Measurements from ENCODE around the gene GTSE1. TPM values are rescaled to one million over a fixed set of nuclear protein-coding genes. Genes with fewer than 3 reads are reported as not detected.

Gene GTSE1
- polyA plus RNA-seq, 1 of the 3 experiments (the other 2 are of a cell fraction) = 12.2 TPM

DNA sequence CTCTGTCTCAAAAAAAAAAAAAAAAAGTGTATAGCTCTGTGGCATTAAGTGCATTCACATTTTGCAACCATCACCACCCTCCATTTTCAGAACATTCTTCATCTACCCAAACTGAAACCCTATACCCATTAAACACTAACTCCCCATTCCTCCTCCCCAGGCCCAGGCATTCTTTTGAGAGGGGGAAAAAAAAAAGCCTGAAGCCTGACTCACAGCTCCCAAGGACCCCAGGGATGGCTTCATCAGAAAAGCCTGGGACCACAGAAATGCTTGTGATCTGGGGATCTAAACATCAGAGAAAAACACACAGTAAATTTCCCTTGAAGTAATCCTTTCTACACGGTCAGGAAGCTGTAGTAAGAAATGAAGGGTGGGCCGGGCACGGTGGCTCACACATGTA lies 10.7 kb upstream of the GTSE1 start:
- no peaks in the 10 kb centered on the region for H3F3A ChIP-seq (replicated peaks; ENCODE audit: insufficient read depth)
- no peaks in the 10 kb centered on the region for H3K79me2 ChIP-seq (ENCODE audit: insufficient read depth)
- H3K9me3 ChIP-seq = no peaks in the 10 kb centered on the region
- no peaks in the 10 kb centered on the region for H4K20me1 ChIP-seq (ENCODE audit: insufficient read depth)
- TF ChIP-seq, protein P1, sequence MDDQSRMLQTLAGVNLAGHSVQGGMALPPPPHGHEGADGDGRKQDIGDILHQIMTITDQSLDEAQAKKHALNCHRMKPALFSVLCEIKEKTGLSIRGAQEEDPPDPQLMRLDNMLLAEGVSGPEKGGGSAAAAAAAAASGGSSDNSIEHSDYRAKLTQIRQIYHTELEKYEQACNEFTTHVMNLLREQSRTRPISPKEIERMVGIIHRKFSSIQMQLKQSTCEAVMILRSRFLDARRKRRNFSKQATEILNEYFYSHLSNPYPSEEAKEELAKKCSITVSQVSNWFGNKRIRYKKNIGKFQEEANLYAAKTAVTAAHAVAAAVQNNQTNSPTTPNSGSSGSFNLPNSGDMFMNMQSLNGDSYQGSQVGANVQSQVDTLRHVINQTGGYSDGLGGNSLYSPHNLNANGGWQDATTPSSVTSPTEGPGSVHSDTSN (IDR thresholded peaks at IDR 0.05) = no peak
- TF ChIP-seq TEAD4 (IDR thresholded peaks at IDR 0.05; ENCODE audit: borderline replicate concordance, insufficient read depth) = no peak
- no peak for TF ChIP-seq TAF1 (IDR thresholded peaks at IDR 0.05; ENCODE audit: borderline replicate concordance, low read depth, low read length)
- TF ChIP-seq ELF1 (IDR thresholded peaks at IDR 0.05) = no peak
- TF ChIP-seq YY1 (IDR thresholded peaks at IDR 0.05; ENCODE audit: low read depth) = no peak
- no peak for TF ChIP-seq SIN3A (IDR thresholded peaks at IDR 0.05; ENCODE audit: borderline replicate concordance, low read depth, low read length)
- TF ChIP-seq, protein P2, sequence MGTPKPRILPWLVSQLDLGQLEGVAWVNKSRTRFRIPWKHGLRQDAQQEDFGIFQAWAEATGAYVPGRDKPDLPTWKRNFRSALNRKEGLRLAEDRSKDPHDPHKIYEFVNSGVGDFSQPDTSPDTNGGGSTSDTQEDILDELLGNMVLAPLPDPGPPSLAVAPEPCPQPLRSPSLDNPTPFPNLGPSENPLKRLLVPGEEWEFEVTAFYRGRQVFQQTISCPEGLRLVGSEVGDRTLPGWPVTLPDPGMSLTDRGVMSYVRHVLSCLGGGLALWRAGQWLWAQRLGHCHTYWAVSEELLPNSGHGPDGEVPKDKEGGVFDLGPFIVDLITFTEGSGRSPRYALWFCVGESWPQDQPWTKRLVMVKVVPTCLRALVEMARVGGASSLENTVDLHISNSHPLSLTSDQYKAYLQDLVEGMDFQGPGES (IDR thresholded peaks at IDR 0.05; ENCODE audit: low read depth, low read length) = no peak
- TF ChIP-seq FOXJ3 (CRISPR knock-in tag; IDR thresholded peaks at IDR 0.05) = no peak
- TF ChIP-seq GATA2 (CRISPR knock-in tag; IDR thresholded peaks at IDR 0.05) = no peak
- no peak for TF ChIP-seq RCOR1 (IDR thresholded peaks at IDR 0.05; ENCODE audit: low read length)
- no peak for TF ChIP-seq POLR2AphosphoS5 (IDR thresholded peaks at IDR 0.05; ENCODE audit: low read depth, low read length)
- TF ChIP-seq EZH2phosphoT487 (IDR thresholded peaks at IDR 0.05; ENCODE audit: borderline replicate concordance, low read depth) = no peak
- TF ChIP-seq, protein P3, sequence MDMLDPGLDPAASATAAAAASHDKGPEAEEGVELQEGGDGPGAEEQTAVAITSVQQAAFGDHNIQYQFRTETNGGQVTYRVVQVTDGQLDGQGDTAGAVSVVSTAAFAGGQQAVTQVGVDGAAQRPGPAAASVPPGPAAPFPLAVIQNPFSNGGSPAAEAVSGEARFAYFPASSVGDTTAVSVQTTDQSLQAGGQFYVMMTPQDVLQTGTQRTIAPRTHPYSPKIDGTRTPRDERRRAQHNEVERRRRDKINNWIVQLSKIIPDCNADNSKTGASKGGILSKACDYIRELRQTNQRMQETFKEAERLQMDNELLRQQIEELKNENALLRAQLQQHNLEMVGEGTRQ (IDR thresholded peaks at IDR 0.05; ENCODE audit: borderline replicate concordance, low read depth, low read length) = no peak
- TF ChIP-seq SMC3 (IDR thresholded peaks at IDR 0.05; ENCODE audit: low read depth, low read length) = no peak
- no peak for TF ChIP-seq RXRA (IDR thresholded peaks at IDR 0.05; ENCODE audit: borderline replicate concordance, low read depth)
- TF ChIP-seq EP300 (IDR thresholded peaks at IDR 0.05; ENCODE audit: borderline replicate concordance in 1 of 2, low read depth in 1 of 2, low read length in 1 of 2) = no peak
- TF ChIP-seq CHD2 (IDR thresholded peaks at IDR 0.05; ENCODE audit: low read length, partially characterized antibody) = no peak
- TF ChIP-seq, protein P4, sequence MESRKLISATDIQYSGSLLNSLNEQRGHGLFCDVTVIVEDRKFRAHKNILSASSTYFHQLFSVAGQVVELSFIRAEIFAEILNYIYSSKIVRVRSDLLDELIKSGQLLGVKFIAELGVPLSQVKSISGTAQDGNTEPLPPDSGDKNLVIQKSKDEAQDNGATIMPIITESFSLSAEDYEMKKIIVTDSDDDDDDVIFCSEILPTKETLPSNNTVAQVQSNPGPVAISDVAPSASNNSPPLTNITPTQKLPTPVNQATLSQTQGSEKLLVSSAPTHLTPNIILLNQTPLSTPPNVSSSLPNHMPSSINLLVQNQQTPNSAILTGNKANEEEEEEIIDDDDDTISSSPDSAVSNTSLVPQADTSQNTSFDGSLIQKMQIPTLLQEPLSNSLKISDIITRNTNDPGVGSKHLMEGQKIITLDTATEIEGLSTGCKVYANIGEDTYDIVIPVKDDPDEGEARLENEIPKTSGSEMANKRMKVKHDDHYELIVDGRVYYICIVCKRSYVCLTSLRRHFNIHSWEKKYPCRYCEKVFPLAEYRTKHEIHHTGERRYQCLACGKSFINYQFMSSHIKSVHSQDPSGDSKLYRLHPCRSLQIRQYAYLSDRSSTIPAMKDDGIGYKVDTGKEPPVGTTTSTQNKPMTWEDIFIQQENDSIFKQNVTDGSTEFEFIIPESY (IDR thresholded peaks at IDR 0.05; ENCODE audit: borderline replicate concordance, low read depth) = no peak
- TF ChIP-seq, protein P5, sequence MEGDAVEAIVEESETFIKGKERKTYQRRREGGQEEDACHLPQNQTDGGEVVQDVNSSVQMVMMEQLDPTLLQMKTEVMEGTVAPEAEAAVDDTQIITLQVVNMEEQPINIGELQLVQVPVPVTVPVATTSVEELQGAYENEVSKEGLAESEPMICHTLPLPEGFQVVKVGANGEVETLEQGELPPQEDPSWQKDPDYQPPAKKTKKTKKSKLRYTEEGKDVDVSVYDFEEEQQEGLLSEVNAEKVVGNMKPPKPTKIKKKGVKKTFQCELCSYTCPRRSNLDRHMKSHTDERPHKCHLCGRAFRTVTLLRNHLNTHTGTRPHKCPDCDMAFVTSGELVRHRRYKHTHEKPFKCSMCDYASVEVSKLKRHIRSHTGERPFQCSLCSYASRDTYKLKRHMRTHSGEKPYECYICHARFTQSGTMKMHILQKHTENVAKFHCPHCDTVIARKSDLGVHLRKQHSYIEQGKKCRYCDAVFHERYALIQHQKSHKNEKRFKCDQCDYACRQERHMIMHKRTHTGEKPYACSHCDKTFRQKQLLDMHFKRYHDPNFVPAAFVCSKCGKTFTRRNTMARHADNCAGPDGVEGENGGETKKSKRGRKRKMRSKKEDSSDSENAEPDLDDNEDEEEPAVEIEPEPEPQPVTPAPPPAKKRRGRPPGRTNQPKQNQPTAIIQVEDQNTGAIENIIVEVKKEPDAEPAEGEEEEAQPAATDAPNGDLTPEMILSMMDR (IDR thresholded peaks at IDR 0.05) = no peak
- TF ChIP-seq TCF12 (IDR thresholded peaks at IDR 0.05) = no peak
- no peak for DNase-seq
- ChIA-PET CTCF (interaction anchor here (0.6 to 1.5 kb wide), 2 partner anchors 134 to 163 kb away, joined by 3 to 4 read pairs; no protein-coding TSS in a partner anchor), POLR2A (interaction anchor here (2.9 kb wide), 1 partner anchor 10 kb away, joined by 8 read pairs; the partner anchor contains the start of gene GTSE1)
- peaks cover 9 to 41% of the 10 kb centered on the region in 2 experiments for H3K36me3 ChIP-seq (replicated peaks in 1 of 2; ENCODE audit: control insufficient read depth in 1 of 2, insufficient read depth in 2 of 2, low read length in 1 of 2)
- H3K4me2 ChIP-seq = no peak overlapping the region
- WGBS (ENCODE audit: low lambda C conversion rate) = 95% methylated on average over 3 of the region's 3 CpGs
- no peak overlapping the region for H2AFZ ChIP-seq (ENCODE audit: low read depth)
- no peak overlapping the region for H3K27ac ChIP-seq (ENCODE audit: low read depth in 2 of 2, low read length in 1 of 2)
- no peaks in the 10 kb centered on the region for H3K27me3 ChIP-seq (ENCODE audit: insufficient read depth)
- H3K4me3 ChIP-seq (ENCODE audit: low read depth in 2 of 2, low read length in 1 of 2) = no peak overlapping the region
- H3K9ac ChIP-seq = no peak overlapping the region
- H3K9me2 ChIP-seq = no peaks in the 10 kb centered on the region
- no peaks in the 10 kb centered on the region for H3K4me1 ChIP-seq (ENCODE audit: control insufficient read depth in 1 of 2, insufficient read depth in 2 of 2, low read depth in 1 of 2, low read length in 1 of 2)
